ENCODE measurements around the gene CALCOCO1. TPM values are rescaled to one million over a fixed set of nuclear protein-coding genes. Genes with fewer than 3 reads are reported as not detected.

CALCOCO1 gene
- total and polyA plus RNA-seq, 10 of the 15 experiments (the other 5 are each of a cell fraction or from before 2014, with no cell fraction given): 2.8 to 55.9 (median 13.7) TPM

DNA sequence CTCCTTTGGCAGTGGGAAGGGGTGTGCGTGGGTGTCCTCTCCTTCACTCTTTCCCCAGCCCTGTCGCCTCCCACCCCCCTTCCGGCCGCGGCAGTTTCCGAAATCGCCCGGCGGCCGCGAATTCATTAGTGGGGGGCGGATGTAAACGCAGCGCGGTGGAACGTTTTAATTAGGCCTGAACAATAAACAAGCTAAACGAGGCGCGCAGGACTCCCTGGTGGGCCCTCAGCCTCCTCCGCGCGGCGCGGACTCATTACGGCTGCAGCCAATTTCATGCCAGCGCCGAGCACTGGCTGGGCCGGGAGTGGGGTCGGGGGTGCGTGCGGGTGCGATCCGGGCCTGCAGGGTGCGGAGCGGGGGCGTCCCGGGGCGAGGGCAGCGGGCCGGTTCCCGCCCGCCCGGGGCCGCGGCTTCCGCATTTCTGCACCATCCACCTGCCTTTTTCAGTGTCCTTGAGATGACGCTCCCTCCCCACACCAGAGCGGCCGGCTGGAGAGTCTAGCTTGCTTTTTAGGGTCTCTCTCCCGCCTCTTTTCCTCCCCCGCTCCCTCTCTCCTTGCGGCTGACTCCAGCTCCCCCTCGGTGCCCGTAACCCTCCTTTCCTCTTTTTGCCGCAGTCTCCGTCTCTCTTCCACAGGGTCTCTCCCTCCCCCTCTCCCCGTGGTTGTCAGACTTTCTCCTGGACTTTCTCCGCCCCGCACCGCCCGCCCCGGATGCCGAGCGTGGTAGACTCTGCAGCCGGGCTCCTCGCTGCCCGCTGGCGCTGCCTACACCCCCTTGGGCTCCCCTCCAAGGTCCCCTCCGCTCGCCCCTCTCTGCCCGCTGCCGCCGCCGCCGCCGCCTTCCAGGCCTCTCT is 24.3 kb upstream of the CALCOCO1 start, which contains the start of gene CISTR (continued):
- TF ChIP-seq, protein P1, sequence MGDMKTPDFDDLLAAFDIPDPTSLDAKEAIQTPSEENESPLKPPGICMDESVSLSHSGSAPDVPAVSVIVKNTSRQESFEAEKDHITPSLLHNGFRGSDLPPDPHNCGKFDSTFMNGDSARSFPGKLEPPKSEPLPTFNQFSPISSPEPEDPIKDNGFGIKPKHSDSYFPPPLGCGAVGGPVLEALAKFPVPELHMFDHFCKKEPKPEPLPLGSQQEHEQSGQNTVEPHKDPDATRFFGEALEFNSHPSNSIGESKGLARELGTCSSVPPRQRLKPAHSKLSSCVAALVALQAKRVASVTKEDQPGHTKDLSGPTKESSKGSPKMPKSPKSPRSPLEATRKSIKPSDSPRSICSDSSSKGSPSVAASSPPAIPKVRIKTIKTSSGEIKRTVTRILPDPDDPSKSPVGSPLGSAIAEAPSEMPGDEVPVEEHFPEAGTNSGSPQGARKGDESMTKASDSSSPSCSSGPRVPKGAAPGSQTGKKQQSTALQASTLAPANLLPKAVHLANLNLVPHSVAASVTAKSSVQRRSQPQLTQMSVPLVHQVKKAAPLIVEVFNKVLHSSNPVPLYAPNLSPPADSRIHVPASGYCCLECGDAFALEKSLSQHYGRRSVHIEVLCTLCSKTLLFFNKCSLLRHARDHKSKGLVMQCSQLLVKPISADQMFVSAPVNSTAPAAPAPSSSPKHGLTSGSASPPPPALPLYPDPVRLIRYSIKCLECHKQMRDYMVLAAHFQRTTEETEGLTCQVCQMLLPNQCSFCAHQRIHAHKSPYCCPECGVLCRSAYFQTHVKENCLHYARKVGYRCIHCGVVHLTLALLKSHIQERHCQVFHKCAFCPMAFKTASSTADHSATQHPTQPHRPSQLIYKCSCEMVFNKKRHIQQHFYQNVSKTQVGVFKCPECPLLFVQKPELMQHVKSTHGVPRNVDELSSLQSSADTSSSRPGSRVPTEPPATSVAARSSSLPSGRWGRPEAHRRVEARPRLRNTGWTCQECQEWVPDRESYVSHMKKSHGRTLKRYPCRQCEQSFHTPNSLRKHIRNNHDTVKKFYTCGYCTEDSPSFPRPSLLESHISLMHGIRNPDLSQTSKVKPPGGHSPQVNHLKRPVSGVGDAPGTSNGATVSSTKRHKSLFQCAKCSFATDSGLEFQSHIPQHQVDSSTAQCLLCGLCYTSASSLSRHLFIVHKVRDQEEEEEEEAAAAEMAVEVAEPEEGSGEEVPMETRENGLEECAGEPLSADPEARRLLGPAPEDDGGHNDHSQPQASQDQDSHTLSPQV (IDR thresholded peaks at IDR 0.05): 0 out of 2 replicates have a peak, but pooled peaks have one; percentile 22
- TF ChIP-seq, protein P2, sequence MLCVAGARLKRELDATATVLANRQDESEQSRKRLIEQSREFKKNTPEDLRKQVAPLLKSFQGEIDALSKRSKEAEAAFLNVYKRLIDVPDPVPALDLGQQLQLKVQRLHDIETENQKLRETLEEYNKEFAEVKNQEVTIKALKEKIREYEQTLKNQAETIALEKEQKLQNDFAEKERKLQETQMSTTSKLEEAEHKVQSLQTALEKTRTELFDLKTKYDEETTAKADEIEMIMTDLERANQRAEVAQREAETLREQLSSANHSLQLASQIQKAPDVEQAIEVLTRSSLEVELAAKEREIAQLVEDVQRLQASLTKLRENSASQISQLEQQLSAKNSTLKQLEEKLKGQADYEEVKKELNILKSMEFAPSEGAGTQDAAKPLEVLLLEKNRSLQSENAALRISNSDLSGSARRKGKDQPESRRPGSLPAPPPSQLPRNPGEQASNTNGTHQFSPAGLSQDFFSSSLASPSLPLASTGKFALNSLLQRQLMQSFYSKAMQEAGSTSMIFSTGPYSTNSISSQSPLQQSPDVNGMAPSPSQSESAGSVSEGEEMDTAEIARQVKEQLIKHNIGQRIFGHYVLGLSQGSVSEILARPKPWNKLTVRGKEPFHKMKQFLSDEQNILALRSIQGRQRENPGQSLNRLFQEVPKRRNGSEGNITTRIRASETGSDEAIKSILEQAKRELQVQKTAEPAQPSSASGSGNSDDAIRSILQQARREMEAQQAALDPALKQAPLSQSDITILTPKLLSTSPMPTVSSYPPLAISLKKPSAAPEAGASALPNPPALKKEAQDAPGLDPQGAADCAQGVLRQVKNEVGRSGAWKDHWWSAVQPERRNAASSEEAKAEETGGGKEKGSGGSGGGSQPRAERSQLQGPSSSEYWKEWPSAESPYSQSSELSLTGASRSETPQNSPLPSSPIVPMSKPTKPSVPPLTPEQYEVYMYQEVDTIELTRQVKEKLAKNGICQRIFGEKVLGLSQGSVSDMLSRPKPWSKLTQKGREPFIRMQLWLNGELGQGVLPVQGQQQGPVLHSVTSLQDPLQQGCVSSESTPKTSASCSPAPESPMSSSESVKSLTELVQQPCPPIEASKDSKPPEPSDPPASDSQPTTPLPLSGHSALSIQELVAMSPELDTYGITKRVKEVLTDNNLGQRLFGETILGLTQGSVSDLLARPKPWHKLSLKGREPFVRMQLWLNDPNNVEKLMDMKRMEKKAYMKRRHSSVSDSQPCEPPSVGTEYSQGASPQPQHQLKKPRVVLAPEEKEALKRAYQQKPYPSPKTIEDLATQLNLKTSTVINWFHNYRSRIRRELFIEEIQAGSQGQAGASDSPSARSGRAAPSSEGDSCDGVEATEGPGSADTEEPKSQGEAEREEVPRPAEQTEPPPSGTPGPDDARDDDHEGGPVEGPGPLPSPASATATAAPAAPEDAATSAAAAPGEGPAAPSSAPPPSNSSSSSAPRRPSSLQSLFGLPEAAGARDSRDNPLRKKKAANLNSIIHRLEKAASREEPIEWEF (IDR thresholded peaks at IDR 0.05; ENCODE audit: insufficient replicate concordance, low read depth, low read length): no peak
- TF ChIP-seq CBFB (IDR thresholded peaks at IDR 0.05; ENCODE audit: low read depth) (no peak), IRF4 (IDR thresholded peaks at IDR 0.05; ENCODE audit: low read depth, low read length) (no peak), NFYB (IDR thresholded peaks at IDR 0.05; ENCODE audit: insufficient read depth, low read depth, low read length) (no peak), CREM (IDR thresholded peaks at IDR 0.05; ENCODE audit: low read depth) (no peak; the same call in 1 of the 2 replicates), ZSCAN29 (IDR thresholded peaks at IDR 0.05) (0 out of 2 replicates have a peak, but pooled peaks have one; percentile 35), EED (IDR thresholded peaks at IDR 0.05; ENCODE audit: low read depth) (peak; percentile 47)
- TF ChIP-seq, protein P3, sequence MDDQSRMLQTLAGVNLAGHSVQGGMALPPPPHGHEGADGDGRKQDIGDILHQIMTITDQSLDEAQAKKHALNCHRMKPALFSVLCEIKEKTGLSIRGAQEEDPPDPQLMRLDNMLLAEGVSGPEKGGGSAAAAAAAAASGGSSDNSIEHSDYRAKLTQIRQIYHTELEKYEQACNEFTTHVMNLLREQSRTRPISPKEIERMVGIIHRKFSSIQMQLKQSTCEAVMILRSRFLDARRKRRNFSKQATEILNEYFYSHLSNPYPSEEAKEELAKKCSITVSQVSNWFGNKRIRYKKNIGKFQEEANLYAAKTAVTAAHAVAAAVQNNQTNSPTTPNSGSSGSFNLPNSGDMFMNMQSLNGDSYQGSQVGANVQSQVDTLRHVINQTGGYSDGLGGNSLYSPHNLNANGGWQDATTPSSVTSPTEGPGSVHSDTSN (IDR thresholded peaks at IDR 0.05; ENCODE audit: insufficient replicate concordance, low read depth, low read length): no peak
- TF ChIP-seq, protein P4, sequence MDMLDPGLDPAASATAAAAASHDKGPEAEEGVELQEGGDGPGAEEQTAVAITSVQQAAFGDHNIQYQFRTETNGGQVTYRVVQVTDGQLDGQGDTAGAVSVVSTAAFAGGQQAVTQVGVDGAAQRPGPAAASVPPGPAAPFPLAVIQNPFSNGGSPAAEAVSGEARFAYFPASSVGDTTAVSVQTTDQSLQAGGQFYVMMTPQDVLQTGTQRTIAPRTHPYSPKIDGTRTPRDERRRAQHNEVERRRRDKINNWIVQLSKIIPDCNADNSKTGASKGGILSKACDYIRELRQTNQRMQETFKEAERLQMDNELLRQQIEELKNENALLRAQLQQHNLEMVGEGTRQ (IDR thresholded peaks at IDR 0.05; ENCODE audit: borderline replicate concordance, low read depth, low read length): no peak
- TF ChIP-seq, protein P5, sequence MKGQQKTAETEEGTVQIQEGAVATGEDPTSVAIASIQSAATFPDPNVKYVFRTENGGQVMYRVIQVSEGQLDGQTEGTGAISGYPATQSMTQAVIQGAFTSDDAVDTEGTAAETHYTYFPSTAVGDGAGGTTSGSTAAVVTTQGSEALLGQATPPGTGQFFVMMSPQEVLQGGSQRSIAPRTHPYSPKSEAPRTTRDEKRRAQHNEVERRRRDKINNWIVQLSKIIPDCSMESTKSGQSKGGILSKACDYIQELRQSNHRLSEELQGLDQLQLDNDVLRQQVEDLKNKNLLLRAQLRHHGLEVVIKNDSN (IDR thresholded peaks at IDR 0.05; ENCODE audit: borderline replicate concordance, extremely low read length, insufficient read depth, low read depth, low read length): no peak

Measured in GM12878 (cell line).